ENCODE results near the gene ESRP2.

The ESRP2 gene

GRCh38 chr16:68235887-68236136 is at the start of gene ESRP2:
Gene ESRP2 (minus strand): TSS chr16:68236127. CDS start chr16:68236045, 82 bp downstream.
- no peak for DNase-seq

GRCh38 chr16:68285683-68286082 is 49.8 kb upstream of the ESRP2 start:
- no peak for DNase-seq

GRCh38 chr16:68284847-68285246 is 48.9 kb upstream of the ESRP2 start:
- peak; percentile 68 for DNase-seq

- DNase-seq = no peak
Measured at GRCh38 chr16:68283801-68284598, 48.1 kb upstream of the ESRP2 start.

GRCh38 chr16:68283346-68283745 is 47.4 kb upstream of the ESRP2 start:
- peak; percentile 42 for DNase-seq

GRCh38 chr16:68282064-68282452 is 46.1 kb upstream of the ESRP2 start:
- no peak for DNase-seq

GRCh38 chr16:68281368-68282063 is 45.6 kb upstream of the ESRP2 start:
- DNase-seq = no peak

- peak; percentile 43 for DNase-seq
Measured at GRCh38 chr16:68279726-68280558, 44.0 kb upstream of the ESRP2 start.

- DNase-seq = no peak
Measured at GRCh38 chr16:68276223-68276622, 40.3 kb upstream of the ESRP2 start.

- DNase-seq = no peak
Measured at GRCh38 chr16:68275611-68276191, 39.8 kb upstream of the ESRP2 start.

- DNase-seq = no peak
Measured at GRCh38 chr16:68274441-68274840, 38.5 kb upstream of the ESRP2 start.

- DNase-seq = no peak
Measured at GRCh38 chr16:68273896-68274295, 38.0 kb upstream of the ESRP2 start.

- DNase-seq = no peak
Measured at GRCh38 chr16:68273459-68273858, 37.5 kb upstream of the ESRP2 start.

- no peak for DNase-seq
Measured at GRCh38 chr16:68272507-68273209, 36.7 kb upstream of the ESRP2 start.

GRCh38 chr16:68270353-68270752 is 34.4 kb upstream of the ESRP2 start:
- DNase-seq = no peak

- DNase-seq = no peak
Measured at GRCh38 chr16:68269793-68270192, 33.9 kb upstream of the ESRP2 start.

- no peak for DNase-seq
Measured at GRCh38 chr16:68267612-68268405, 31.9 kb upstream of the ESRP2 start.

- peak; percentile 52 for DNase-seq
Measured at GRCh38 chr16:68265078-68265920, 29.4 kb upstream of the ESRP2 start.

GRCh38 chr16:68264128-68265077 is 28.5 kb upstream of the ESRP2 start, which contains the start of gene SLC7A6:
Gene SLC7A6 (plus strand): TSS chr16:68264526. CDS start chr16:68274727, 10,201 bp downstream.
- DNase-seq = peak; percentile 84
